HG02970 (cell line): Measurements from ENCODE around the gene GPR179.
"Not testable (repeated sequence)": the region's sequence is repeated elsewhere in the genome, so short reads cannot be mapped to it uniquely, and the experiment has no call there.

ENCODE experiments used
- ATAC-seq: cut with Tn5 transposase; IDR thresholded peaks from one replicate; pipeline ENCODE4 v1.9.1; 2021; ENCODE audit warnings: mild to moderate bottlenecking, moderate library complexity, moderate number of reproducible peaks; ENCODE audit not compliant: unreplicated experiment, low FRiP score

The GPR179 gene

DNA sequence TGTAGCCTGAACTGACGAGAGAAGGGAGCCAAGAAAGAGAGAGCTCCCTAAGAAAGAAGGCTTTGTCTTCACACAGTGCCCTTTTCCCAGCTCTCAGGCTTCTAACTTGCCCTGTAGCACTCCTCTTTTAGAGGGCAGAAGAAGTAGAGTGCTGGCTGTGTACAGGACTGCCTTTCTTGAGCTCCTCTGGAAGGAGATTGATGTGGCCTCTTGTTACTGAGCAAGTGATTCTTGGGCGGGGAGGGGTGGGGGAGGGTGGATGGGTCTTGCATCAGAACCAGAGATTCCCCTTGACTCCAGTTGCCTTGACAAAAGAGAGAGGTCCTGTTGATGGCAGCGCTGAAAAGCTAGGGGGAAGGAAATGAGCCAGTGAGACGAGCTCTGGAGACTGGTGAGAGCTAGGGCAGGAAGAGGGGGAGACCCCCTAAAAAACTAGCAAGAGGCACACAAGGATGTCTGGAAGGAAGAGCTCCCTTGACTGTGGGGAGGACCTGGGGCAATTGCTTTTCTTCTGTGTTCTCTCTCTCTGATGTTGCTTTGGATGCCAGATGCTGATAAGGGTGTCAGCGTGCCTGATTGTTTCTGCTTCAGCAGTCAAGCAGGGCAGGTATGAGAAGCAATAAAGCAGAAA lies 18.4 kb downstream of the GPR179 start:
- no peak for ATAC-seq

- ATAC-seq = no peak
Measured at GRCh38 chr17:38324772-38325171, 19.0 kb downstream of the GPR179 start.

DNA sequence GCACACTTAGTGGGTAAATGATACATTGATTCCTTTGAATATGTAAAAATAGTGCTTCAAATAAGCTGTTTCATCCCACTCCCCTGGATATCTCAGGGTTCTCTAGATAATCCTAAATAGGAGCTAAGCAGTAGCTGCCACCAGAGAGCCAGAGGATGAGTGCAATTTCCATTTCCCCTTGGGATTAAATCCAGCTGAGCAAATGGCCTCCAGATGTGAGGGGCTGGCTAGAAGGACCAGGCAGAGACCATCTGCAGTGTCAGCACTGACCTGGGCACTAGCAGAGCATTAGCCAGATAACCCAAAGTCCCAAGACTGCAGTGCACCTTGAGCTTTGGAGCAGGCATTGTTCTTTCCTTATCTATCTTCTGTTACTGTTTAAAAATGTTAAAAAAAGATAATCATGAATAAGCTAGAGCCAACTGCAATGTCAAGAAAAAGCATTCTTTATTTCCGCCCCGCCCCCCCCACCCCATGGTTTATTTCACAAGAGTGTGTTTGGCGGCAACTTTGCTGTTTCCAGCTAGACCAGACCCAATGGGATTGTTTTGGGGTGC lies 19.5 kb downstream of the GPR179 start:
- no peak for ATAC-seq

GRCh38 chr17:38322897-38323296 lies 20.9 kb downstream of the GPR179 start:
- ATAC-seq = no peak

- ATAC-seq = no peak
Measured at GRCh38 chr17:38322156-38322779, 21.5 kb downstream of the GPR179 start.

- no peak for ATAC-seq
Measured at GRCh38 chr17:38320482-38320881, 23.3 kb downstream of the GPR179 start.

DNA sequence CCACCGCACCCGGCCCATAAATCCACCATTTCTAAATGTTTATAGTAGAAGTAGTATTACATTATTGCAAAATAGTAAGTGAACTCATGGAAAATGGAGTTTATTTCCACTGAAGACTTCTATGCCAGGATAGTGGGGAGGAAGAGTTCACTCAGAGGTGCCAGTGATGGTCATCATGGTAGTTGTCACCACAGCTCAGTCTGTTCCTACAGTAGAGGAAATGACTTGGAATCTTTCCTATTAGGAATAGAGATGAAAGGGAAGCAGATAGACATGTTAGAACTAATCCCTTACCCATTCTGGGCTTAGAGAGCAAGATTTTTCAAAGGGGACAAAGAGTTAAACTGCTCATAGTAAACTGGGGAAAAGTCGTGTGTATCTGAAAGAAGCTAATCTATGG lies 26.7 kb downstream of the GPR179 start:
- ATAC-seq = no peak

DNA sequence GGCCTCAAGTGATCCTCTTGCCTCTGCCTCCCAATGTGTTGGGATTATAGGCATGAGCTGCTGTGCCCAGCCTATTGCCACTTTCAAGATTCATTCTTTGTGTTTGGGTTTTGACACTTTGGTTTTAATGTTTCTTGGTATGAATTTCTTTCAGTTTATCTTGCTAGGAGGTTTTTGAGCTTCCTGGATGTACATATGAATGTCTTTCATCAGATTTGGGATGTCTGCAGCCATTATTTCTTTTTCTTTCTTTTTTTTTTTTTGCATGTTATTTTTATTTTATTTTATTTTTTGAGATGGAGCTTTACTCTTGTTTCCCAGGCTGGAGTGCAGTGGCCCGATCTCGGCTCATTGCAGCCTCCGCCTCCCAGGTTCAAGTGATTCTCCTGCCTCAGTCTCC lies 28.3 kb downstream of the GPR179 start:
- ATAC-seq = no peak

- ATAC-seq = peak; percentile 89
Measured at GRCh38 chr17:38296834-38297517, 46.8 kb downstream of the GPR179 start, which contains the start of gene MRPL45. Gene MRPL45, plus strand, starts transcription at chr17:38297168. Its CDS starts 16 bp downstream, at chr17:38297184.

- ATAC-seq = not testable (repeated sequence)
Measured at GRCh38 chr17:38295602-38296365, 48.0 kb downstream of the GPR179 start.

DNA sequence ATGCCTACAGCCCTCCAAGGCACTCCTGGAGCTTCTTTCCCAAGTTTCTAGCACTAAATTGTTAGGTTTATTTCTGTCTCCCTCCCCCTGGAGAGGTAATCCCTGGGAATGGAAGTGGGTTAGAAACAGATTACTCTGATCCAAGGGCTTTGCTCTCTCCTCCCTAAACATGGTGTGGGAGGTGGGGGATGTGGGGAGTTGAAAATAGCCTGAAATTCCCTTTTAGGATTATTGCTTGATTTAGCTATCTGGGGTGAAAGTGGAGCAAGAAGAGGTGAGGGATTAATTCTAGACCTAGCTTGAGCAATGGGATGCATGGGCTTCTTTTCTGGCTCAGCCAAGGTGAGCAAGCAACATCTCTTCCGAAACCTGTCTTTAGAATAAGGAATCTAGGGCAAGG lies 54.0 kb downstream of the GPR179 start:
- not testable (repeated sequence) for ATAC-seq

DNA sequence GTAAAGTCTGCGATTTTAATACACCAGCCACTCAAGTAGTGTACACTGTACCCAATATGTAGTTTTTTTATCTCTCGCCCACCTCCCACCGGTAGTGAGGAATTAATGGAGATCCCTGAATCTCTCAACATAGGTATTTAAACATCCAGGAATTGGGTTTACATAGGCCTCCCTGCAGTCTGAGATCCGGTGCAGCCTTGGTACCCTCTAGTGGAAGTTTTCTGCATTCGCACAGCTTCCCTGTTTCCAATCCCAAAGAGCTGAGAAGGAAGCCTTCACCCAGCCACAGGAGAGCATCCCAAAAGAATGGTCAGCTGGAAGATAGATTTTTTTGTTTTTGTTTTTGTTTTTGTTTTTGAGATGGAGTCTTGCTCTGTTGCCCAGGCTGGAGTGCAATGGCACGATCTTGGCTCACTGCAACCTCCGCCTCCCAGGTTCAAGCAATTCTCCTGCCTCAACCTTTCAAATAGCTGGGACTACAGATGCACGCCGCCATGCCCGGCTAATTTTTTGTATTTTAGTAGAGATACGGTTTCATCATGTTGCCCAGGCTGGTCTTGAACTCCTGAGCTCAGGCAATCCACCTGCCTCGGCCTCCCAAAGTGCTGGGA lies 55.4 kb downstream of the GPR179 start:
- ATAC-seq = not testable (repeated sequence)

DNA sequence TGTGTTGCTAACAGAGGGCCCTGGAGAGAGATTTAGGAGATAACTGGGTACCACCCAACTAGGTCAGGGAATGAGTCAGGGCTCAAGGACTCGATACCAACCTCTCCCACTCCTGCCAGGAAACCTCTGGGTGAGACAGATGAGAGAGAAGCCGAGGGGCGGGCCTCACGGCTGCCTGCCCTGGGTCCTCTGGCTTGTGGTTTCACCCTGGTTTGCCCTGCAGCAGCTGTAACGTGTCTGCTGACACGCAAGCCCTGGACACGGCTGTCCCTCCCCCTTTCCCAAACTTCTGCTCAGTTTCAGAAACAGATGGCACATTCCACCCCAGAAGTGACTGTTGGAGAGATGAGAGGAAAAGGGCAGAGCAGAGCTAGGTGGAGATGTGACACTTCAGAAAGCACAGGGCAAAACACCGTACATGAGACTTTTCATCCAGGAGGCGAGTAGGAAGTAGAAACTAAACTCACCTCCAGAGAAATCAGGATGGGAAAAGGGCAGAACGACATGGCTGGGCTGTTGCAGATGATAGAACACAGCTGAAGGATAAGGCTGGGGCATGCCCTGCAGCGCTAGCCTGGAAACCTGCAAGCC lies 57.2 kb downstream of the GPR179 start:
- not testable (repeated sequence) for ATAC-seq

DNA sequence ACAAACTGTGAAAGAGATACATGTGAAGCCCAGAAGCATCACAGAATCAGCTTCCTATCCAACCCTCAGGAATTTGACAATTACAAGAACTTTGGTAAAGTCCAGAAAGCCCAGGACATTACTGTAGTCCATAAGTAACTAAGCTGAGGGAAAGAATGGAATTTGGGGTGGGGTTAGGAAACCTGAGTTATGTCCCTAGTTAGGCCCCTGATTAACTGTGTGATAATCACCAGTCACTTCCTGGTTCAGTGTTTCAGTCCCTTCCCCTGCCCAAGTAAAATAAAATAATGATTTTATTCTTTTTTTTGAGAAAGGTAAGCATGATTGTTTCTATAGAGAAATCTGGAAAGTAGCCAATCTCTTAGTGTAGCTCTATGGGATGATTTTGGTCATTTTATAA lies 57.8 kb downstream of the GPR179 start:
- ATAC-seq = not testable (repeated sequence)
